Thyroid gland (tissue), 4 donors: ENCODE measurements around the gene STK32B. TPM values are rescaled to one million over a fixed set of nuclear protein-coding genes. Genes with fewer than 3 reads are reported as not detected.

Experiments
- DNase-seq, 2 donors: peaks; one replicate each; pipeline ENCODE4 v3.0.0-alpha.2; 2019
- H3K27ac ChIP-seq, 3 donors: fragments of 200-600 bp; sonication (generic); 1 replicate in 2 of 3; 2 replicates in 1 of 3; pipeline ENCODE4 v1.5.1; 2016 to 2019; ENCODE audit warnings: mild to moderate bottlenecking in 1 of 3, moderate library complexity in 1 of 3
- H3K27me3 ChIP-seq: fragments of 200-600 bp; sonication (generic); one replicate; pipeline ENCODE4 v1.5.1; 2019
- H3K36me3 ChIP-seq, 2 donors: fragments of 200-600 bp; sonication (generic); one replicate each; pipeline ENCODE4 v1.5.1; 2016 to 2019
- H3K4me1 ChIP-seq, 2 donors: fragments of 200-600 bp; sonication (generic); one replicate each; pipeline ENCODE4 v1.5.1; 2017 to 2019
- H3K4me3 ChIP-seq, 3 donors: fragments of 200-600 bp; sonication (generic); replicated peaks in 1 of 3; 1 replicate in 2 of 3; 2 replicates in 1 of 3; pipeline ENCODE4 v1.5.1; 2016; ENCODE audit warnings: mild to moderate bottlenecking in 1 of 3
- H3K9me3 ChIP-seq: fragments of 200-600 bp; sonication (generic); one replicate; pipeline ENCODE4 v1.5.1; 2017
- POLR2A ChIP-seq, 2 donors: fragments of 450-650 bp; IDR thresholded peaks; one replicate each; pipeline ENCODE4 v1.6.1; 2017; ENCODE audit warnings: antibody characterized with exemption in 2 of 2, mild to moderate bottlenecking in 2 of 2, moderate library complexity in 1 of 2
- WGBS, 2 donors: methylation state at CpG; one replicate each; pipeline ENCODE4 v1.1.5; 2017; 5-methylcytosine and 5-hydroxymethylcytosine counted together
- intact Hi-C: fragments of 100-400 bp; cut with DNase I; formaldehyde crosslinking; loops from one replicate; pipeline ENCODE4 v1.15.1; 2023
- total RNA-seq, 4 donors: library from RNA; depleted of rRNA; stranded (reverse); fragments of >200 nt; gene quantifications; one replicate each; pipeline ENCODE4 v1.2.3, GENCODE V29; 2016
- TF ChIP-seq, protein P1 (sequence below), 6 experiments: fragments of 200-600 bp in 3 of 6; fragments of 450-650 bp in 3 of 6; sonication (generic) in 3 of 6; IDR thresholded peaks; one replicate each; pipeline ENCODE4 v1.5.1; 2016 to 2019; ENCODE audit warnings: antibody characterized with exemption in 6 of 6, mild to moderate bottlenecking in 2 of 6, inconsistent platforms in 1 of 6, moderate library complexity in 1 of 6

Gene STK32B
- total RNA-seq, 4 donors from 2014 or later, result 1.9 to 14.8 (median 4.4) TPM

GRCh38 chr4:5212255-5213013 is 161.2 kb downstream of the STK32B start:
- H3K27me3 ChIP-seq, result no peaks in the 10 kb centered on the region
- no peak for DNase-seq
- H3K4me3 ChIP-seq, result no peak overlapping the region
- WGBS, 2 donors, result 72 to 76% methylated on average over 14 of the region's 14 CpGs
- H3K4me1 ChIP-seq, result no peaks in the 10 kb centered on the region
- H3K9me3 ChIP-seq, result no peaks in the 10 kb centered on the region
- no peaks in the 10 kb centered on the region for H3K36me3 ChIP-seq
- TF ChIP-seq, protein P1, sequence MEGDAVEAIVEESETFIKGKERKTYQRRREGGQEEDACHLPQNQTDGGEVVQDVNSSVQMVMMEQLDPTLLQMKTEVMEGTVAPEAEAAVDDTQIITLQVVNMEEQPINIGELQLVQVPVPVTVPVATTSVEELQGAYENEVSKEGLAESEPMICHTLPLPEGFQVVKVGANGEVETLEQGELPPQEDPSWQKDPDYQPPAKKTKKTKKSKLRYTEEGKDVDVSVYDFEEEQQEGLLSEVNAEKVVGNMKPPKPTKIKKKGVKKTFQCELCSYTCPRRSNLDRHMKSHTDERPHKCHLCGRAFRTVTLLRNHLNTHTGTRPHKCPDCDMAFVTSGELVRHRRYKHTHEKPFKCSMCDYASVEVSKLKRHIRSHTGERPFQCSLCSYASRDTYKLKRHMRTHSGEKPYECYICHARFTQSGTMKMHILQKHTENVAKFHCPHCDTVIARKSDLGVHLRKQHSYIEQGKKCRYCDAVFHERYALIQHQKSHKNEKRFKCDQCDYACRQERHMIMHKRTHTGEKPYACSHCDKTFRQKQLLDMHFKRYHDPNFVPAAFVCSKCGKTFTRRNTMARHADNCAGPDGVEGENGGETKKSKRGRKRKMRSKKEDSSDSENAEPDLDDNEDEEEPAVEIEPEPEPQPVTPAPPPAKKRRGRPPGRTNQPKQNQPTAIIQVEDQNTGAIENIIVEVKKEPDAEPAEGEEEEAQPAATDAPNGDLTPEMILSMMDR (IDR thresholded peaks at IDR 0.05), result no peak
- no peak for TF ChIP-seq POLR2A (IDR thresholded peaks at IDR 0.05)
- no peak overlapping the region for H3K27ac ChIP-seq
- intact Hi-C loops, result no loop called here

GRCh38 chr4:5213087-5213595 is 161.9 kb downstream of the STK32B start:
- no peak for DNase-seq
- Histone ChIP-seq H3K4me3 (no peak overlapping the region), H3K27ac (no peak overlapping the region), H3K36me3 (no peaks in the 10 kb centered on the region), H3K27me3 (no peaks in the 10 kb centered on the region), H3K4me1 (no peaks in the 10 kb centered on the region), H3K9me3 (no peaks in the 10 kb centered on the region)
- TF ChIP-seq POLR2A (IDR thresholded peaks at IDR 0.05), result no peak
- TF ChIP-seq, protein P1 (IDR thresholded peaks at IDR 0.05), result no peak
- intact Hi-C loops, result no loop called here
- 82 to 85% methylated on average over 4 of the region's 4 CpGs for WGBS, 2 donors

- intact Hi-C loops, result no loop called here
- TF ChIP-seq, protein P1 (IDR thresholded peaks at IDR 0.05), result no peak
Observed at GRCh38 chr4:5215321-5215720, 164.0 kb downstream of the STK32B start.

GRCh38 chr4:5217421-5217820 is 166.1 kb downstream of the STK32B start:
- no peaks in the 10 kb centered on the region for H3K4me1 ChIP-seq
- no peak overlapping the region for H3K4me3 ChIP-seq
- TF ChIP-seq, protein P1 (IDR thresholded peaks at IDR 0.05), result no peak
- no peak for TF ChIP-seq POLR2A (IDR thresholded peaks at IDR 0.05)
- H3K27ac ChIP-seq, result no peak overlapping the region
- H3K9me3 ChIP-seq, result no peaks in the 10 kb centered on the region
- no peak for DNase-seq
- intact Hi-C loops, result no loop called here
- 76 to 80% methylated on average over 1 of the region's 1 CpG for WGBS, 2 donors
- no peaks in the 10 kb centered on the region for H3K36me3 ChIP-seq
- no peaks in the 10 kb centered on the region for H3K27me3 ChIP-seq

More at GRCh38 chr4:5215321-5215720, 164.0 kb downstream of the STK32B start:
- H3K4me3 ChIP-seq, result no peak overlapping the region
- no peak for DNase-seq
- no peaks in the 10 kb centered on the region for H3K4me1 ChIP-seq
- WGBS, 2 donors, result 74 to 77% methylated on average over 2 of the region's 2 CpGs
- H3K36me3 ChIP-seq, result no peaks in the 10 kb centered on the region
- no peak overlapping the region for H3K27ac ChIP-seq
- H3K27me3 ChIP-seq, result no peaks in the 10 kb centered on the region
- no peaks in the 10 kb centered on the region for H3K9me3 ChIP-seq

GRCh38 chr4:5218376-5219069 is 167.2 kb downstream of the STK32B start:
- TF ChIP-seq POLR2A (IDR thresholded peaks at IDR 0.05), result no peak
- TF ChIP-seq, protein P1 (IDR thresholded peaks at IDR 0.05), result no peak
- 56 to 74% methylated on average over 12 of the region's 12 CpGs for WGBS, 2 donors
- DNase-seq, result no peak
- no peaks in the 10 kb centered on the region for H3K36me3 ChIP-seq
- H3K4me1 ChIP-seq, result no peaks in the 10 kb centered on the region
- H3K9me3 ChIP-seq, result no peaks in the 10 kb centered on the region
- no peaks in the 10 kb centered on the region for H3K27me3 ChIP-seq
- intact Hi-C loops, result no loop called here
- no peak overlapping the region for H3K27ac ChIP-seq
- H3K4me3 ChIP-seq, result no peak overlapping the region
